T-helper 2 cell treated with Interferon-gamma antibody and Interleukin-4, amounts not matched to agents 100 ng/mL and 5 ng/mL, for 36 hours (primary cell): Measurements from ENCODE around the gene HCLS1. TPM values are rescaled to one million over a fixed set of nuclear protein-coding genes. Genes with fewer than 3 reads are reported as not detected.
"Not testable (repeated sequence)": the region's sequence is repeated elsewhere in the genome, so short reads cannot be mapped to it uniquely, and the experiment has no call there.

Source experiments
- intact Hi-C: fragments of 100-400 bp; cut with micrococcal nuclease; formaldehyde crosslinking; loops from one replicate; pipeline ENCODE4 v1.15.1; 2023
- total RNA-seq: library from RNA; stranded (reverse); gene quantifications from 2 replicates; pipeline ENCODE4 v1.2.3, GENCODE V29; 2022

HCLS1 gene
- total RNA-seq, 1 donor from 2014 or later = 336 TPM

DNA sequence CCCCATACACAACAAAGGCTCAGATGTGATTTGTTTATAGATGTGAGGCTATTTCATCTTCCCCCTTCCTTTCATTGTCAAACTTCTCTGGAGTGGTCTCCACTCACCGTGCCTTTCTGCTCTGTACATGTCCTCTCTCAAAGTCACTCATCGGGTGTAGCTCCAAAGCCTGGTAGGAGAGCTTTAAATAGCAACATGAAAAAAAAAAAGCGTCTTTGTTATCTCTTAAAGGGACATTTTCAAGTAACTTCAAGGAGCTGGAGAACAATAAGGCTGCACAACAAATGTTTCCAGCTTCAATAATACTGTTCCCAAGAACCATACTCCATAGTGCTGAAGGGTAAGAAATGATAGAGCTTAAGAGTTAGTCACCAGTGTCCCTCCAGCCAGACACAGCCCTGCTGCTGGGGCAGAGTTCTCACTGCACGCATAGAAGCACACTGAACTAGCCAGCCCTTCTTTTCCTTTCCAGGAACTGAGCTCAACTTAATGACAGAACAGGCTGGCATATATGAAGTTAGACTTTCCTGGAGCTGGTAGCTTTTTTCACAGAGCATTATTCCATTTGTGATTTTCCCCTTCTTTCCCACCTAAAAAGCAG, 59.4 kb downstream of the HCLS1 start:
- intact Hi-C loops = no loop called here

GRCh38 chr3:121599900-121600299, 60.8 kb downstream of the HCLS1 start:
- intact Hi-C loops = not testable (repeated sequence)

GRCh38 chr3:121598564-121598963, 62.1 kb downstream of the HCLS1 start:
- intact Hi-C loops = no loop called here

- intact Hi-C loops = no loop called here
Observed at GRCh38 chr3:121595765-121596406, 64.8 kb downstream of the HCLS1 start.

- intact Hi-C loops = no loop called here
Observed at GRCh38 chr3:121594850-121595249, 65.9 kb downstream of the HCLS1 start.

- intact Hi-C loops = not testable (repeated sequence)
Observed at GRCh38 chr3:121593806-121594205, 66.9 kb downstream of the HCLS1 start.

DNA sequence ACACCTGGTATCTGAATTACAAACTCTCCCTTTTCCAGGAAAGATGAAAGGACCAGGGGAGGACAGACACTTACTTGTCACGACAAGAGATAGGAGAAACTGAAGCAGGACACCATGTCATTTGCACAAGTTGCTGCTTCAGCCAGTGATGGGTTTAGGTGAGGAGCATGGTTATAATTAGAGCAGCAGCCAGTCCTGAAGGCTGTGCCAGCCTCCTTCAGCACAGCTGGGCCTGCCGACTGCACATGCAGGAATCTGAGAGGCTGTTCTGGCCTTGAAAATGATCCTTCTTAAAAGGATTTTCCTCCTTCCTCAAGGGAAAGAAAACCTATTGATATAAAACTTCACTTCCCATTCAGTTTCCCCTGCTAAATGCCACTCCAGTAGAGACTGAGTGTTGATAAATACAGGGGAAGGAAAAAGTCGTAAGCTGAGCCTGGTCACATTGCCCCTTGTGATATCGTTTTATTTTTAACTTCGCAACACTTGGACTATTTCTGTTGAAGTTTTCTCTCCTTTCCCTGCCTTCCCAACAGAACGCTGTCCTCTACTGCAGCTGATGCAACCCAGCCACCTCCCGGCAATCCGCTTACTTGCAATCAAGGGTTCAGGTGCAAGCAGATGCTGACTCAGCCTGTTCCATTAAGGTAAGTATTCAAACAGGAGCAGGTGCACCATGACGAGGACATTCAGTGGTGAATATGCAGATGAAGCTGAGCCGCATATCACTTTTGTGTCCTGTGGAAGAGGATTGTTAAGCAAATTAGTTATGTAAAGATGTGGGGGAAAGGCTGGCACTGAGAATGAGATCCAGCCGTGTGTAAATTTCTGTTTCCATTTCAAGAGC, 67.6 kb downstream of the HCLS1 start, which contains the start of gene FBXO40:
Gene FBXO40, plus strand, starts transcription at position 524 of the 847 bp plus-strand sequence. CDS start 27,197 bp downstream, outside the sequence.
- intact Hi-C loops = no loop called here

GRCh38 chr3:121584418-121584817, 76.3 kb downstream of the HCLS1 start:
- intact Hi-C loops = no loop called here

- intact Hi-C loops = no loop called here
Observed at GRCh38 chr3:121581691-121582090, 79.0 kb downstream of the HCLS1 start.

Other genes with a start within 250 kb of the HCLS1 start
- 37.1 and 37.7 TPM in 2 replicates for gene POLQ, start 114.9 kb downstream of the HCLS1 start, total RNA-seq
- gene ARGFX, start 93.0 kb downstream of the HCLS1 start, total RNA-seq = not detected in 2 replicates
- gene FBXO40, start 67.5 kb downstream of the HCLS1 start, total RNA-seq = not detected in 2 replicates
- gene GOLGB1, start 88.8 kb upstream of the HCLS1 start, total RNA-seq = 33.2 and 34.5 TPM in 2 replicates
- 35.3 and 37.1 TPM in 2 replicates for gene IQCB1, start 174.2 kb upstream of the HCLS1 start, total RNA-seq
- gene EAF2, start 174.3 kb upstream of the HCLS1 start, total RNA-seq = 35.2 and 39.3 TPM in 2 replicates
- 10.8 and 11.3 TPM in 2 replicates for gene SLC15A2, start 233.5 kb upstream of the HCLS1 start, total RNA-seq